Measurements from ENCODE around the gene PSMD1.
"Not testable (repeated sequence)": the region's sequence is repeated elsewhere in the genome, so short reads cannot be mapped to it uniquely, and the experiment has no call there.

The PSMD1 gene

GRCh38 chr2:231059756-231060155, 3.1 kb downstream of the PSMD1 start:
- Histone ChIP-seq H3K4me1 (ENCODE audit: control insufficient read depth, insufficient read depth, low read length) (peaks cover 7% of the 10 kb centered on the region; the same call in 1 of the 2 replicates), H3K27ac (ENCODE audit: low read depth, low read length) (no peak overlapping the region), H3K36me3 (ENCODE audit: control insufficient read depth, insufficient read depth, low read length) (peaks cover 45% of the 10 kb centered on the region), H3K27me3 (ENCODE audit: control insufficient read depth, insufficient read depth, low read length) (no peaks in the 10 kb centered on the region), H3K9ac (ENCODE audit: low read length) (no peak overlapping the region), H3K9me3 (ENCODE audit: control insufficient read depth, insufficient read depth, low read depth, low read length) (no peaks in the 10 kb centered on the region), H3K4me3 (ENCODE audit: low read depth, low read length) (no peak overlapping the region)

DNA sequence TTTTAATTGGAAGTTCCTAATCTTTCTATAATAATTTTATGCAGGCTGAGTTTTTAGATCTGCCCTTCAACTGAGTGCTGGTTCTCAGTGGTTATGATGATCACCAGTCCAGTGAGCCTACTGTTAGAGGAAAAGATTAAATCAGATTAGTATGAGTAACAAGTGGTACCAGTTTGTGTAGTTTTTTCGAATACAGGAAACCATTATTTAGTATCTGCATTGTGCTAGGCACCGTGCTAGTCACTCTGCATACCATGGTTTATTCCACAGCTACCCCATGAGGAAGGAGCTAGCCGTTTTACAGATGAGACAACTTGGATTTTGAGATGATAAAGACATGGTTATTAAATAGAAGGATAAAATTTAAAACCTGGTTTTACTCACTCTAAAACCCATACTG, 6.1 kb downstream of the PSMD1 start:
- Histone ChIP-seq H3K4me1 (ENCODE audit: control insufficient read depth, insufficient read depth, low read length) (peaks cover 5% of the 10 kb centered on the region; the same call in 1 of the 2 replicates), H3K36me3 (ENCODE audit: control insufficient read depth, insufficient read depth, low read length) (peaks cover 72% of the 10 kb centered on the region), H3K9me3 (ENCODE audit: control insufficient read depth, insufficient read depth, low read depth, low read length) (no peaks in the 10 kb centered on the region), H3K27me3 (ENCODE audit: control insufficient read depth, insufficient read depth, low read length) (no peaks in the 10 kb centered on the region), H3K27ac (ENCODE audit: low read depth, low read length) (no peak overlapping the region), H3K4me3 (ENCODE audit: low read depth, low read length) (no peak overlapping the region), H3K9ac (ENCODE audit: low read length) (no peak overlapping the region)

DNA sequence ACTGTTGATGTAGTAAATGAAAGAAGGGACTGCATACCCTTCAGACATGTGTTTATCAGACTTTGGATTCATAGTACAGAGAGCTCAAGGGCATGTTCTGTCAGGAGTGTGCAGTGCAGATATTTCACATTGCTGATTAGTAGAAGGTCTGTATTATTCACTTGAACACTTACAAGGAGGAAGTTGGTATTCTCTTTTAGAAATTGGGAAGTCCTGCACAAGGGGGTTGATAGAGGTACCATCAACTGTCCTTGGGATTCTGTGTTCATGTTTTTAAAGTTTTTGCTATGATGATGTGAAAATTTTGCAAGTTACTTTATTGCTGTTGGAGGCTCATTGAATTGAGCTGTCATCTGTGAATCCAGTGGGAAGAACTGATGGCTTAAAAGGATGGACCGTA, 6.7 kb downstream of the PSMD1 start:
- H3K4me1 ChIP-seq (ENCODE audit: control insufficient read depth, insufficient read depth, low read length), result no peaks in the 10 kb centered on the region
- no peak overlapping the region for H3K4me3 ChIP-seq (ENCODE audit: low read depth, low read length)
- H3K27me3 ChIP-seq (ENCODE audit: control insufficient read depth, insufficient read depth, low read length), result no peaks in the 10 kb centered on the region
- no peak overlapping the region for H3K27ac ChIP-seq (ENCODE audit: low read depth, low read length)
- H3K9ac ChIP-seq (ENCODE audit: low read length), result no peak overlapping the region
- no peaks in the 10 kb centered on the region for H3K9me3 ChIP-seq (ENCODE audit: control insufficient read depth, insufficient read depth, low read depth, low read length)
- H3K36me3 ChIP-seq (ENCODE audit: control insufficient read depth, insufficient read depth, low read length), result peaks cover 78% of the 10 kb centered on the region

DNA sequence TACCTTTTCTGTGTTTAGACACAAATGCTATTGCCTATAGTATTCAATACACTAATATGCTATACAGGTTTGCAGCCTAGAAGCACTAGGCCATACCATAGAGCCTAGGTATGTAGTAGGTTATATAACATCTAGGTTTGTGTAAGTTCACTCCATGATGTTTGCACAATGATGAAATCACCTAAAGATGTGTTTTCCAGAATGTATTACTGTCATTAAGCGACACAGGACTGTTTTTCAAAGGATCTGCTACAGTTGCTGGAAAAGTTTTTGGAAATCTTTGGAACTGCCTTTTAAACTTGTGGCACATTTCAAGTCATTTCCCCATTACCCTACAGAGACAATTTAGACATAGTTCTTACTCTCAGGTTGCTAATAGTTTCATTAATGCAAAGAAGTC, 9.3 kb downstream of the PSMD1 start:
- Histone ChIP-seq H3K27me3 (ENCODE audit: control insufficient read depth, insufficient read depth, low read length) (no peaks in the 10 kb centered on the region), H3K9ac (ENCODE audit: low read length) (no peak overlapping the region), H3K27ac (ENCODE audit: low read depth, low read length) (no peak overlapping the region), H3K36me3 (ENCODE audit: control insufficient read depth, insufficient read depth, low read length) (peaks cover 97% of the 10 kb centered on the region), H3K4me1 (ENCODE audit: control insufficient read depth, insufficient read depth, low read length) (no peaks in the 10 kb centered on the region), H3K9me3 (ENCODE audit: control insufficient read depth, insufficient read depth, low read depth, low read length) (no peaks in the 10 kb centered on the region), H3K4me3 (ENCODE audit: low read depth, low read length) (no peak overlapping the region)

DNA sequence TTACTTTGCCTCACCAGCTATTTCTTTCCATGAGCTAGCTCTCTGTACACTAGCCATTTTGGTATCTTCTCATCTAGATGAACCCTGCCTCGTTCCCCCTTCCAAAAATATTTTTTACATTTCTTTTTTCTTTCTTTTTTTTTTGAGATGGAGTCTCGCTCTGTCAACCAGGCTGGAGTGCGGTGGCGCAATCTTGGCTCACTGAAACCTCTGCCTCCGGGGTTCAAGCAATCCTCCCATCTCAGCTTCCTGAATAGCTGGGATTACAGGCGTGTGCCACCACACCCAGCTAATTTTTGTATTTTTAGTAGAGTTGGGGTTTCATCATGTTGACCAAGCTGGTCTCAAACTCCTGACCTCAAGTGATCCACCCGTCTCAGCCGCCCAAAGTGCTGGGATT, 10.9 kb downstream of the PSMD1 start:
- H3K9me3 ChIP-seq (ENCODE audit: control insufficient read depth, insufficient read depth, low read depth, low read length); H3K4me1 ChIP-seq (ENCODE audit: control insufficient read depth, insufficient read depth, low read length); H3K27ac ChIP-seq (ENCODE audit: low read depth, low read length); H3K9ac ChIP-seq (ENCODE audit: low read length); H3K4me3 ChIP-seq (ENCODE audit: low read depth, low read length); H3K27me3 ChIP-seq (ENCODE audit: control insufficient read depth, insufficient read depth, low read length): not testable (repeated sequence)
- H3K36me3 ChIP-seq (ENCODE audit: control insufficient read depth, insufficient read depth, low read length), result peaks cover 97% of the 10 kb centered on the region

- Histone ChIP-seq H3K9ac (ENCODE audit: low read length) (no peak overlapping the region), H3K27me3 (ENCODE audit: control insufficient read depth, insufficient read depth, low read length) (no peaks in the 10 kb centered on the region), H3K4me3 (ENCODE audit: low read depth, low read length) (no peak overlapping the region), H3K36me3 (ENCODE audit: control insufficient read depth, insufficient read depth, low read length) (peaks cover 95% of the 10 kb centered on the region), H3K27ac (ENCODE audit: low read depth, low read length) (no peak overlapping the region), H3K9me3 (ENCODE audit: control insufficient read depth, insufficient read depth, low read depth, low read length) (no peaks in the 10 kb centered on the region), H3K4me1 (ENCODE audit: control insufficient read depth, insufficient read depth, low read length) (no peaks in the 10 kb centered on the region)
Observed at GRCh38 chr2:231068525-231069222, 12.0 kb downstream of the PSMD1 start.

GRCh38 chr2:231069379-231070054, 12.8 kb downstream of the PSMD1 start:
- H3K9ac ChIP-seq (ENCODE audit: low read length), result no peak overlapping the region
- H3K36me3 ChIP-seq (ENCODE audit: control insufficient read depth, insufficient read depth, low read length), result peaks cover 92% of the 10 kb centered on the region
- H3K27me3 ChIP-seq (ENCODE audit: control insufficient read depth, insufficient read depth, low read length), result no peaks in the 10 kb centered on the region
- no peak overlapping the region for H3K4me3 ChIP-seq (ENCODE audit: low read depth, low read length)
- no peaks in the 10 kb centered on the region for H3K4me1 ChIP-seq (ENCODE audit: control insufficient read depth, insufficient read depth, low read length)
- H3K27ac ChIP-seq (ENCODE audit: low read depth, low read length), result no peak overlapping the region
- H3K9me3 ChIP-seq (ENCODE audit: control insufficient read depth, insufficient read depth, low read depth, low read length), result no peaks in the 10 kb centered on the region

- H3K27ac ChIP-seq (ENCODE audit: low read depth, low read length), result no peak overlapping the region
- no peak overlapping the region for H3K9ac ChIP-seq (ENCODE audit: low read length)
- H3K9me3 ChIP-seq (ENCODE audit: control insufficient read depth, insufficient read depth, low read depth, low read length), result no peaks in the 10 kb centered on the region
- no peaks in the 10 kb centered on the region for H3K4me1 ChIP-seq (ENCODE audit: control insufficient read depth, insufficient read depth, low read length)
- H3K4me3 ChIP-seq (ENCODE audit: low read depth, low read length), result no peak overlapping the region
- H3K36me3 ChIP-seq (ENCODE audit: control insufficient read depth, insufficient read depth, low read length), result peaks cover 97% of the 10 kb centered on the region
- no peaks in the 10 kb centered on the region for H3K27me3 ChIP-seq (ENCODE audit: control insufficient read depth, insufficient read depth, low read length)
Observed at GRCh38 chr2:231084565-231084964, 27.9 kb downstream of the PSMD1 start.

- H3K9me3 ChIP-seq (ENCODE audit: control insufficient read depth, insufficient read depth, low read depth, low read length), result no peaks in the 10 kb centered on the region
- no peaks in the 10 kb centered on the region for H3K4me1 ChIP-seq (ENCODE audit: control insufficient read depth, insufficient read depth, low read length)
- H3K36me3 ChIP-seq (ENCODE audit: control insufficient read depth, insufficient read depth, low read length), result peaks cover 95% of the 10 kb centered on the region
- H3K27me3 ChIP-seq (ENCODE audit: control insufficient read depth, insufficient read depth, low read length), result no peaks in the 10 kb centered on the region
- H3K27ac ChIP-seq (ENCODE audit: low read depth, low read length), result no peak overlapping the region
- no peak overlapping the region for H3K9ac ChIP-seq (ENCODE audit: low read length)
- no peak overlapping the region for H3K4me3 ChIP-seq (ENCODE audit: low read depth, low read length)
Observed at GRCh38 chr2:231088754-231089153, 32.1 kb downstream of the PSMD1 start.

DNA sequence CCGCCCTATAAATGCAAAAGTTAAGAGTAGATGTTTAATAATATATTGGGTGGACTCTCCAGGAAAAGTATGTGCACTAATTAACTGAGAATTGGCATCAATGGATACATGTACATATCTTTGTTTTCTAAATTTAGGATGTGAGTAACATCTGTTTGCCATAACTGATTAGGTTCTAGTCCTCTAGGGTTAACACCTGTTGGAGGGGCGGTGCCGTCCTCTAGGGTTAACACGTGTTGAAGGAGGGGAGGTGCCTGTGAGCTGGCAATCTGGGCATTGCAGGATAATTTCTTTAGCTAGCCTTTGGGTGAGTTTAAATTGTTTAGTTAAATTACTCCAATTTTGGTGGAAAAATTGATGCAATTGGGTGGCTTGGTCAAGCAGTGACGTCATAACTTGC, 37.3 kb downstream of the PSMD1 start:
- Histone ChIP-seq H3K4me3 (ENCODE audit: low read depth, low read length) (no peak overlapping the region), H3K9me3 (ENCODE audit: control insufficient read depth, insufficient read depth, low read depth, low read length) (no peaks in the 10 kb centered on the region), H3K27ac (ENCODE audit: low read depth, low read length) (no peak overlapping the region), H3K36me3 (ENCODE audit: control insufficient read depth, insufficient read depth, low read length) (peaks cover 84% of the 10 kb centered on the region), H3K4me1 (ENCODE audit: control insufficient read depth, insufficient read depth, low read length) (peaks cover 7% of the 10 kb centered on the region; the same call in 1 of the 2 replicates), H3K27me3 (ENCODE audit: control insufficient read depth, insufficient read depth, low read length) (no peaks in the 10 kb centered on the region), H3K9ac (ENCODE audit: low read length) (no peak overlapping the region)

DNA sequence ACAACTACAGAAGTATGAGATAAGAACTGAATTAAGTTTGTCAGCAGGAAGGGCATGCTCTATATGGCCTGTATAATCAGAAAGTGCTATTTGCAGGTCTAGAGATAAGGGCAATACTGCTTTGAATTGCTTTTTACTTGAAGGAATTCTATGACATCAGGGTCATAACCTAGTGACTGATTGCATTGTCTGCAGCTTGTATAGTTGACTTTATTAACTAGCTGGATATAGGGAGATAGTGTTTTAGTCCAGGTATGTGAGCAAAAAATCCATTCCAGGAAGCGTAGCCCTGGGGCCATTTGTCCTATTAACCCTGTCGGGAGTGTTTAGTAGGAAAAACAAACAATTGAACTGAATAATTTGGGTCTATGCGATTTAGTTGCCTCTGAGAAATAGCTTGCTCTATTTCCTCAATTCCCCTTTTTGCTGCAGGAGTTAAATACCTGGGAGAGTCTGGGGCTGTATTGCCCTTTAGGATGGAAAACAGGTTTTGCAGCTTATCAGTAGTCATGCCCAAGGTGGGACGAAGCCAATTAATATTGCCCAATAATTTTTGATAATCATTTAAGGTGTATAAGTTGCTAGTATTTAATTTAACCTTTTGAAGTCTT, 38.2 kb downstream of the PSMD1 start:
- Histone ChIP-seq H3K27ac (ENCODE audit: low read depth, low read length) (no peak overlapping the region), H3K36me3 (ENCODE audit: control insufficient read depth, insufficient read depth, low read length) (peaks cover 83% of the 10 kb centered on the region), H3K4me1 (ENCODE audit: control insufficient read depth, insufficient read depth, low read length) (peaks cover 7% of the 10 kb centered on the region; the same call in 1 of the 2 replicates), H3K4me3 (ENCODE audit: low read depth, low read length) (no peak overlapping the region), H3K9me3 (ENCODE audit: control insufficient read depth, insufficient read depth, low read depth, low read length) (no peaks in the 10 kb centered on the region; the same call in 1 of the 2 replicates), H3K27me3 (ENCODE audit: control insufficient read depth, insufficient read depth, low read length) (no peaks in the 10 kb centered on the region), H3K9ac (ENCODE audit: low read length) (no peak overlapping the region)
